HL-60 (cell line): ENCODE measurements around the gene OR2K2.

ENCODE experiments used
- DNase-seq, 2 experiments: peaks; one replicate each; pipeline ENCODE4 v3.0.0-alpha.2; 2010 to 2020; ENCODE audit warnings: low read depth in 1 of 2, low spot score in 1 of 2
- H3K27ac ChIP-seq: fragments of 250-450 bp; sonication (Bioruptor Pico); replicated peaks from 2 replicates; pipeline ENCODE4 v1.5.1; 2020; ENCODE audit warnings: mild to moderate bottlenecking, moderate library complexity
- H3K27me3 ChIP-seq: fragments of 250-450 bp; sonication (Bioruptor Pico); 2 replicates; pipeline ENCODE4 v1.5.1; 2021; ENCODE audit warnings: mild to moderate bottlenecking, moderate library complexity; ENCODE audit not compliant: insufficient read depth, poor library complexity, severe bottlenecking
- H3K4me3 ChIP-seq: replicated peaks from 2 replicates; pipeline ENCODE4 v1.5.1; 2011; ENCODE audit warnings: mild to moderate bottlenecking, control low read depth, low read length; ENCODE audit not compliant: insufficient read depth
- GABPA ChIP-seq: IDR thresholded peaks from 2 replicates; pipeline ENCODE4 v1.6.1; 2012; ENCODE audit warnings: low read depth
- POLR2AphosphoS5 ChIP-seq: IDR thresholded peaks from 2 replicates; pipeline ENCODE4 v1.6.1; 2012; ENCODE audit warnings: low read depth
- REST ChIP-seq: IDR thresholded peaks from 2 replicates; pipeline ENCODE4 v1.6.1; 2012; ENCODE audit warnings: low read depth; ENCODE audit not compliant: insufficient replicate concordance
- SPI1 ChIP-seq: IDR thresholded peaks from 2 replicates; pipeline ENCODE4 v1.6.1; 2012; ENCODE audit warnings: low read depth, mild to moderate bottlenecking, borderline replicate concordance
- TF ChIP-seq, protein P1 (sequence below): IDR thresholded peaks from one replicate; pipeline ENCODE4 v1.5.1; 2011; ENCODE audit warnings: low read length, control low read depth, inconsistent platforms; ENCODE audit not compliant: insufficient read depth

The OR2K2 gene

GRCh38 chr9:111372297-111372696 is 42.3 kb upstream of the OR2K2 start:
- no peak for TF ChIP-seq SPI1
- TF ChIP-seq POLR2AphosphoS5, result no peak
- no peak for TF ChIP-seq REST
- no peak for TF ChIP-seq GABPA
- TF ChIP-seq, protein P1, sequence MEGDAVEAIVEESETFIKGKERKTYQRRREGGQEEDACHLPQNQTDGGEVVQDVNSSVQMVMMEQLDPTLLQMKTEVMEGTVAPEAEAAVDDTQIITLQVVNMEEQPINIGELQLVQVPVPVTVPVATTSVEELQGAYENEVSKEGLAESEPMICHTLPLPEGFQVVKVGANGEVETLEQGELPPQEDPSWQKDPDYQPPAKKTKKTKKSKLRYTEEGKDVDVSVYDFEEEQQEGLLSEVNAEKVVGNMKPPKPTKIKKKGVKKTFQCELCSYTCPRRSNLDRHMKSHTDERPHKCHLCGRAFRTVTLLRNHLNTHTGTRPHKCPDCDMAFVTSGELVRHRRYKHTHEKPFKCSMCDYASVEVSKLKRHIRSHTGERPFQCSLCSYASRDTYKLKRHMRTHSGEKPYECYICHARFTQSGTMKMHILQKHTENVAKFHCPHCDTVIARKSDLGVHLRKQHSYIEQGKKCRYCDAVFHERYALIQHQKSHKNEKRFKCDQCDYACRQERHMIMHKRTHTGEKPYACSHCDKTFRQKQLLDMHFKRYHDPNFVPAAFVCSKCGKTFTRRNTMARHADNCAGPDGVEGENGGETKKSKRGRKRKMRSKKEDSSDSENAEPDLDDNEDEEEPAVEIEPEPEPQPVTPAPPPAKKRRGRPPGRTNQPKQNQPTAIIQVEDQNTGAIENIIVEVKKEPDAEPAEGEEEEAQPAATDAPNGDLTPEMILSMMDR, result no peak
- no peak for DNase-seq
- H3K27ac ChIP-seq, result no peak overlapping the region
- no peaks in the 10 kb centered on the region for H3K27me3 ChIP-seq
- no peak overlapping the region for H3K4me3 ChIP-seq

GRCh38 chr9:111366978-111367377 is 37.0 kb upstream of the OR2K2 start:
- no peak for DNase-seq
- Histone ChIP-seq H3K27me3 (no peaks in the 10 kb centered on the region), H3K27ac (no peak overlapping the region), H3K4me3 (no peak overlapping the region)
- TF ChIP-seq POLR2AphosphoS5 (no peak), REST (no peak)

DNA sequence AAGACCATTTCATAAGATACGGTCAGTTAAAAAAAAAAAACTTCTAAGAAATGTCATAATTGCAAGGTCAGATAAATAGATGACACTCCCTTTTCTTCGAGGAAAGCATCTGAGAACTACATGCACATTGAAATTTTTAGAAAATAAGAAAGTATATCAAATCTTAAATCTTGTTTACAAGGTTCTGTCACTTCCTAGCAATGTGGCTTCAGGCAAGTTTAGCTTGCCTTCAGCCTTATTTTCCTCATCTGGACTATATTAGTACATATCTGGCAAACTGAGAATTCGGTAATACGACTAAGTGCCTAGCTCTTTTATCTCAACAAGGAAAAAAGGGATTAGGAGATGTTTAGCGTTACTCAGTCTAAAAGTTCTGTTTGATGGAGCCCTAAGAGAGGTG is 32.5 kb upstream of the OR2K2 start:
- no peak for DNase-seq
- TF ChIP-seq, protein P1, result no peak
- TF ChIP-seq REST, result no peak
- no peak for TF ChIP-seq GABPA
- no peak for TF ChIP-seq POLR2AphosphoS5
- TF ChIP-seq SPI1, result no peak
- H3K27me3 ChIP-seq, result no peaks in the 10 kb centered on the region
- H3K27ac ChIP-seq, result no peak overlapping the region
- H3K4me3 ChIP-seq, result no peak overlapping the region

GRCh38 chr9:111360881-111361280 is 30.9 kb upstream of the OR2K2 start:
- no peak overlapping the region for H3K4me3 ChIP-seq
- DNase-seq, result no peak
- H3K27ac ChIP-seq, result no peak overlapping the region
- no peaks in the 10 kb centered on the region for H3K27me3 ChIP-seq
- no peak for TF ChIP-seq GABPA
- TF ChIP-seq, protein P1, result no peak
- no peak for TF ChIP-seq POLR2AphosphoS5
- no peak for TF ChIP-seq SPI1
- TF ChIP-seq REST, result no peak
